HUES6 (cell line): ENCODE data around the gene MUC13.

Source experiments
- H3K27ac ChIP-seq: 2 replicates; pipeline ENCODE4 v1.7.0; 2013; ENCODE audit warnings: low read depth, mild to moderate bottlenecking, low read length, inconsistent platforms
- H3K27me3 ChIP-seq: 2 replicates; pipeline ENCODE4 v1.6.1; 2013; ENCODE audit warnings: low read length; ENCODE audit not compliant: control insufficient read depth, insufficient read depth
- H3K36me3 ChIP-seq: 2 replicates; pipeline ENCODE4 v1.6.1; 2013; ENCODE audit warnings: low read length; ENCODE audit not compliant: control insufficient read depth, insufficient read depth
- H3K4me1 ChIP-seq: 2 replicates; pipeline ENCODE4 v1.6.1; 2013; ENCODE audit warnings: low read length; ENCODE audit not compliant: control insufficient read depth, insufficient read depth
- H3K4me3 ChIP-seq: 2 replicates; pipeline ENCODE4 v1.5.1; 2013; ENCODE audit warnings: low read depth, low read length
- H3K9ac ChIP-seq: one replicate; pipeline ENCODE4 v1.6.1; 2013; ENCODE audit warnings: mild to moderate bottlenecking, low read length
- H3K9me3 ChIP-seq: 2 replicates; pipeline ENCODE4 v1.6.1; 2013; ENCODE audit warnings: low read depth, low read length; ENCODE audit not compliant: control insufficient read depth, insufficient read depth

Gene MUC13

GRCh38 chr3:124883766-124884473, 50.6 kb downstream of the MUC13 start:
- peaks cover 56% of the 10 kb centered on the region for H3K4me1 ChIP-seq
- peak overlapping the region; percentile 33; the same call in 1 of the 2 replicates for H3K27ac ChIP-seq
- H3K4me3 ChIP-seq: peak overlapping the region; percentile 1; the same call in 1 of the 2 replicates
- peaks cover 14% of the 10 kb centered on the region; the same call in 1 of the 2 replicates for H3K36me3 ChIP-seq
- H3K9me3 ChIP-seq: no peaks in the 10 kb centered on the region
- no peak overlapping the region for H3K9ac ChIP-seq
- H3K27me3 ChIP-seq: no peaks in the 10 kb centered on the region

GRCh38 chr3:124882816-124883747, 51.5 kb downstream of the MUC13 start:
- Histone ChIP-seq H3K4me3 (peak overlapping the region; percentile 5; the same call in 1 of the 2 replicates), H3K9ac (no peak overlapping the region), H3K4me1 (peaks cover 56% of the 10 kb centered on the region), H3K27ac (peak overlapping the region; percentile 37; the same call in 1 of the 2 replicates), H3K9me3 (no peaks in the 10 kb centered on the region), H3K27me3 (no peaks in the 10 kb centered on the region), H3K36me3 (peaks cover 20% of the 10 kb centered on the region; the same call in 1 of the 2 replicates)

DNA sequence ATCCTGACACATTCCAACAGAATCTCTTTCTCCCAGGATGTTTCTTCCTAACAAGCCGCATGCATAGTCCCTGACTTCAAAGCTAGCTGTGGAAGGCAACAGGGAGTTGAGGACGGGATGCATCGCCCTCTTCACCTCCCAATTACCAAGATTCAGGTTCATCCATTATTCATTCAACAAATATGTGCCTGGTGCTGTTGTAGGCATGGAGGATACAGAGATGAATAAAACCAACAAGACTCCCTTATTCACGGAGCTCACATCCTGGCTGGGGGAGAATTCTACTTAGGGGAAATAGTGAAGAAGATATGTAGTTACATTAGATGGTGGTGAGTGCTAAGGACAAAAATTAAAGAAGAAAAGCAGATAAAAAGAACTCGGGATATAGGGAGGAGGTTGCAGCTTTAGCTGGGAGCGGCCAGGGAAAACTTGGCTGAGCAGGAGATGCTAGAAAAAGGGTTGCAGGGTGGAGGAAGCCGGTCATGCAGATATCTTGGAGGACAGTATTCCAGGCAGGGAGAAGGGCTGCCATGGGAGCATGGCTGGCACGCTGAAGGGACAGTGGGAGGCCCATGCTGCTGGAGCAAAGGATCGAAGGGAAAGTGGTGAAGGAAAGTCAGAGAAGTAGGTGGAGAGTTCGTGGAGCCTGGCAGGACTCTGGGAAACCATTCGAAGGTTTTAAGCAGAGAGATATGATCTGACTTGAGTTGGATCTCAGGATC, 52.4 kb downstream of the MUC13 start:
- H3K27me3 ChIP-seq: no peaks in the 10 kb centered on the region
- peaks cover 61% of the 10 kb centered on the region for H3K4me1 ChIP-seq
- H3K4me3 ChIP-seq: no peak overlapping the region; the same call in 1 of the 2 replicates
- peaks cover 20% of the 10 kb centered on the region; the same call in 1 of the 2 replicates for H3K36me3 ChIP-seq
- H3K9ac ChIP-seq: peak overlapping the region; percentile 34
- peak overlapping the region; percentile 51; the same call in 1 of the 2 replicates for H3K27ac ChIP-seq
- H3K9me3 ChIP-seq: no peaks in the 10 kb centered on the region

DNA sequence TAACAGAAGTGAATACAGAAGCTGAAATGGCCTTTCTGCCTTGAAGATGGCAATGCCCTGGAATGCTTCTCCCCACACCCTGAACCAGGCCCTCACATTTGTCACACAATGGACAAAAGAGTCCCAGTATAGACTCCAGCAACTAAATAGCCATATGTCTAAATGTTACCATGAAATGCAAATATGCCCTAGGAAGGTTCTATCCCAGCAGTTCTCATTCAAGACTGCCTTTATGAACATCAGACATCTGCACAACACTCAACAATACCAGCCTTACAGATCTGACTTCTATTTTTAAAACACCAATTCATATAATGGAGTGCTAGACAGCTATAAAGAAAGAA, 55.2 kb downstream of the MUC13 start:
- no peak overlapping the region for H3K4me3 ChIP-seq
- peaks cover 15% of the 10 kb centered on the region; the same call in 1 of the 2 replicates for H3K36me3 ChIP-seq
- no peaks in the 10 kb centered on the region for H3K9me3 ChIP-seq
- H3K4me1 ChIP-seq: peaks cover 68% of the 10 kb centered on the region
- H3K27ac ChIP-seq: no peak overlapping the region
- no peaks in the 10 kb centered on the region for H3K27me3 ChIP-seq
- H3K9ac ChIP-seq: no peak overlapping the region

DNA sequence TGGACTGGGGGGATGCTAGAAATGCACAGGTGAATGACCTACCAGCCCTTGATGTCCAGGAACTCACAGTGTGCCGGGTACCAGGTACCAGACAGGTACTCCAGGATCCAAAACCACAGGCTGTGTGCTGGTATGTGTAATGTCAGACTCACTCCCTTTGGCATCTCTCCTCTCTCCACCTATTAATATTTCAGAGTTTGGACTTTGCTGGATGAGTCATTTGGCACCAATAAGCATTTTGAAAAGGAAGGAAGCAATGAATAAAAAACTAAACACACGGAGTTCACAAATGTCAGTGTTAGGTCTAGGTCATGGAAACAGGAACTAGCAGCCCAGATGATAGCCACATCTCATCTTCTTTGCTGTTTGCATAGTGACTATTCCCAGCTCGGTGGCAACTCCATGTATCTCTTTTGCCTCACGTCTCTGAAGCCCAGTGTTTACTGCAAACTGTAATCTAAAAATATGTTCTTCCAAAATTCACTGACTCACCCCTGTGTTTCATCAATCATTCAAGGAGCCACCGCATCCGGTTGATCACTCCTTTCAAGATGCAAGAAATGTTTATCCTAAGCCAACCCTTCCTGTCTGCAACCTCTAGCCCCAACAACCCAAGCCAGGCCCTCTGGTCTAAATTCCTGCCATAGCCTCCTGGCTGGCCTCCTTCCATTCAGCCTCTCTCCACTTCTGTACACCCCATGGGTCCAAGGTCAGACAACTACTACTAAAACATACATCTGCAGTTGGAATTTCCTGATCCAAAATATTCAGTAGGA, 55.8 kb downstream of the MUC13 start:
- H3K4me3 ChIP-seq: no peak overlapping the region

GRCh38 chr3:124877674-124878073, 56.9 kb downstream of the MUC13 start:
- H3K4me3 ChIP-seq: no peak overlapping the region
- no peak overlapping the region for H3K9ac ChIP-seq
- no peak overlapping the region for H3K27ac ChIP-seq
- peaks cover 25% of the 10 kb centered on the region for H3K36me3 ChIP-seq
- no peaks in the 10 kb centered on the region for H3K9me3 ChIP-seq
- H3K4me1 ChIP-seq: peaks cover 67% of the 10 kb centered on the region
- no peaks in the 10 kb centered on the region for H3K27me3 ChIP-seq

More for the DNA sequence above, 55.8 kb downstream of the MUC13 start:
- Histone ChIP-seq H3K4me1 (peaks cover 68% of the 10 kb centered on the region), H3K27me3 (no peaks in the 10 kb centered on the region), H3K36me3 (peaks cover 15% of the 10 kb centered on the region; the same call in 1 of the 2 replicates), H3K9ac (no peak overlapping the region), H3K9me3 (no peaks in the 10 kb centered on the region), H3K27ac (no peak overlapping the region)

GRCh38 chr3:124876401-124876878, 58.1 kb downstream of the MUC13 start:
- Histone ChIP-seq H3K4me1 (peaks cover 58% of the 10 kb centered on the region), H3K27ac (no peak overlapping the region), H3K9me3 (no peaks in the 10 kb centered on the region), H3K9ac (peak overlapping the region; percentile 11), H3K36me3 (peaks cover 30% of the 10 kb centered on the region), H3K4me3 (no peak overlapping the region), H3K27me3 (no peaks in the 10 kb centered on the region)

DNA sequence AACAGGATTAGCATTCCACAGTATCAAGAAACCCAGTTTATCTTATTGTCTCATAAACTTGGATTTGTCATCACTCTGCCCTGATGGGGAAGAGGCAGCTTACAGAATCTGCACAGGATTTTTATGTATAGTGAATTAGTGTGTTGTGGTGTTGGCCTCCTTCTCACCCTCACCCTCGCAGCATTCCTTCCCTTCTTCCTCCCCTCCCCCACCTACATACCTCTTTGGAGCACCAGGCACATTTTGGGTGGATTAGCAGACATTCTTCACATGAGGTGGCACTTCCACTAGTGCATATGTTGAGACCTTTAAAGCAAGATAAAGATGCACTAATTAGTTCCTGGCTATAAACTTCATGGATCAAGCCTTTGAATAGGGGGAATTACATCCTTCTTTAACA, 61.3 kb downstream of the MUC13 start:
- no peaks in the 10 kb centered on the region for H3K27me3 ChIP-seq
- H3K27ac ChIP-seq: no peak overlapping the region

GRCh38 chr3:124867511-124867910, 67.0 kb downstream of the MUC13 start:
- H3K9me3 ChIP-seq: no peaks in the 10 kb centered on the region
- H3K36me3 ChIP-seq: peaks cover 90% of the 10 kb centered on the region
- no peak overlapping the region for H3K4me3 ChIP-seq
- no peaks in the 10 kb centered on the region for H3K27me3 ChIP-seq
- no peak overlapping the region for H3K27ac ChIP-seq
- H3K9ac ChIP-seq: no peak overlapping the region
- no peaks in the 10 kb centered on the region for H3K4me1 ChIP-seq

More for the DNA sequence above, 61.3 kb downstream of the MUC13 start:
- Histone ChIP-seq H3K36me3 (peaks cover 50% of the 10 kb centered on the region), H3K4me3 (no peak overlapping the region), H3K9ac (no peak overlapping the region), H3K9me3 (no peaks in the 10 kb centered on the region), H3K4me1 (peaks cover 39% of the 10 kb centered on the region)

DNA sequence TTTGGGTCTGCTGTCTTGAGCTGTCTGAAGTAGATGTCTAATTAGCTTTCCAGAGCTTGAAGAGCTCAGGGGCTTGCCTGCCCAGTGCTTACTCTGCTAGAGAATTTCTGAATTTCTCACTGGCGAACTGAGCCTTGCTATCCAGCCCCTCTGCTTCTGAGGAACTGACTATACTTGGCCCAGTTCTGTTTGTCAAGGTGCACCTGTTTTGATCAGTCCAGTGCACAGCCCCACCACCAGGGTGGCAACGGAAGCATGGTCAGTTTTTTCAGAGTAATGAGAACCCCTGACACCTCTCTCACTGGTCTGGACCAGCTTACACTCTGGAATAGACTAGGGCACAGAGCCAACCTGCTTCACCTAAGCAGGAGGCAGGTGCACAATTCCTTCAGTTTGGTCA, 72.5 kb downstream of the MUC13 start:
- H3K27me3 ChIP-seq: no peaks in the 10 kb centered on the region
- H3K36me3 ChIP-seq: peaks cover 78% of the 10 kb centered on the region
- H3K9ac ChIP-seq: no peak overlapping the region
- no peak overlapping the region for H3K4me3 ChIP-seq
- H3K27ac ChIP-seq: no peak overlapping the region
- no peaks in the 10 kb centered on the region for H3K9me3 ChIP-seq
- H3K4me1 ChIP-seq: peaks cover 12% of the 10 kb centered on the region; the same call in 1 of the 2 replicates
